ENCODE measurements around the gene PTPRG.

The PTPRG gene

GRCh38 chr3:61828880-61829721 is 267.7 kb downstream of the PTPRG start:
- Mint-ChIP-seq H3K4me1 (ENCODE audit: low read depth) (no peaks in the 10 kb centered on the region), H3K27me3 (no peaks in the 10 kb centered on the region), H3K9me3 (no peaks in the 10 kb centered on the region), H3K27ac (no peak overlapping the region), H3K36me3 (ENCODE audit: low read depth) (no peaks in the 10 kb centered on the region), H3K4me3 (no peak overlapping the region)
- intact Hi-C loops (cut with micrococcal nuclease): no loop called here

GRCh38 chr3:61829722-61830350 is 268.5 kb downstream of the PTPRG start:
- no peaks in the 10 kb centered on the region for H3K27me3 Mint-ChIP-seq
- no peak overlapping the region for H3K4me3 Mint-ChIP-seq
- no peaks in the 10 kb centered on the region for H3K9me3 Mint-ChIP-seq
- no peaks in the 10 kb centered on the region for H3K4me1 Mint-ChIP-seq (ENCODE audit: low read depth)
- H3K27ac Mint-ChIP-seq: no peak overlapping the region
- no peaks in the 10 kb centered on the region for H3K36me3 Mint-ChIP-seq (ENCODE audit: low read depth)
- intact Hi-C loops (cut with micrococcal nuclease): no loop called here

DNA sequence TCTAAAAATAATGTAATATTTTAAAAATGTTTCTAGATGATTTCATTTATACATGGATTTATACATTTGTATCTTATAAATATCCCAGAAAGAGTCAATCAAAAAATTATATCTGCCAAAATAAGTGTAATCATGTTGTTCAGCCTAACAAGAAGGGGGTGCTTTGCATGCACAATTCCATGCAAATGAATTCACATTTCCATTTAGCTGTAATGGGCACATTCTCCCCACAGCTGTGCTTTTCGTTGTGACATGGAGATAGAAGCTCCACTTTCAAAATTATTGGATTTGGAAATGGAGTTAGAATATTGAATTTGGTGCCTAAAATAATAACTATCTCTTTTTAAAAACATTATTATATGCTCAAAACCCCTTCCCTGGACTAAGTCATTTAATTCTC is 270.6 kb downstream of the PTPRG start:
- Mint-ChIP-seq H3K9me3 (no peaks in the 10 kb centered on the region), H3K27ac (no peak overlapping the region), H3K4me1 (ENCODE audit: low read depth) (no peaks in the 10 kb centered on the region), H3K27me3 (no peaks in the 10 kb centered on the region), H3K36me3 (ENCODE audit: low read depth) (no peaks in the 10 kb centered on the region), H3K4me3 (no peak overlapping the region)
- intact Hi-C loops (cut with micrococcal nuclease): no loop called here

GRCh38 chr3:61832375-61833229 is 271.2 kb downstream of the PTPRG start:
- Mint-ChIP-seq H3K9me3 (no peaks in the 10 kb centered on the region), H3K27ac (no peak overlapping the region), H3K4me3 (no peak overlapping the region), H3K36me3 (ENCODE audit: low read depth) (no peaks in the 10 kb centered on the region), H3K4me1 (ENCODE audit: low read depth) (no peaks in the 10 kb centered on the region), H3K27me3 (no peaks in the 10 kb centered on the region)
- intact Hi-C loops (cut with micrococcal nuclease): no loop called here

DNA sequence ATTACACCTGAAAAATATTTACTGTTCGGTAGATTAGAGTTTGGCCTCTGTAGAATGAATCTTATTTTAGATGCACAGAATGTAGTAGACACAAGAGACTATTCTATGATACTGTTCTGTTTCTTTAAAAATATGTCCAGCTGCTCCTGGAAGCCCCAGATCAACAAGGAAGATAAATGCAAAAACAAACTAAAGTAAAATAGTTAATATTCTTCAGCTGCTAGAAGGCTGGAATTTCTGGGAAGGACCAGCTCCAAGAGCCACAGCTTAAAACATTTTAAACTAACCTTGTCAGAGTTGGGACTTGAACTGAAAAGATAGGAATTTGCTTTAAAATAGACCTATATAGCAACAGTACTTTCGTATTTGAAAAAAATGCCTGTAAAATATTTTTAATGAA is 277.9 kb downstream of the PTPRG start:
- Mint-ChIP-seq H3K27me3 (no peaks in the 10 kb centered on the region), H3K27ac (no peak overlapping the region), H3K36me3 (ENCODE audit: low read depth) (no peaks in the 10 kb centered on the region), H3K4me3 (no peak overlapping the region), H3K4me1 (ENCODE audit: low read depth) (no peaks in the 10 kb centered on the region), H3K9me3 (no peaks in the 10 kb centered on the region)
- intact Hi-C loops (cut with micrococcal nuclease): no loop called here

DNA sequence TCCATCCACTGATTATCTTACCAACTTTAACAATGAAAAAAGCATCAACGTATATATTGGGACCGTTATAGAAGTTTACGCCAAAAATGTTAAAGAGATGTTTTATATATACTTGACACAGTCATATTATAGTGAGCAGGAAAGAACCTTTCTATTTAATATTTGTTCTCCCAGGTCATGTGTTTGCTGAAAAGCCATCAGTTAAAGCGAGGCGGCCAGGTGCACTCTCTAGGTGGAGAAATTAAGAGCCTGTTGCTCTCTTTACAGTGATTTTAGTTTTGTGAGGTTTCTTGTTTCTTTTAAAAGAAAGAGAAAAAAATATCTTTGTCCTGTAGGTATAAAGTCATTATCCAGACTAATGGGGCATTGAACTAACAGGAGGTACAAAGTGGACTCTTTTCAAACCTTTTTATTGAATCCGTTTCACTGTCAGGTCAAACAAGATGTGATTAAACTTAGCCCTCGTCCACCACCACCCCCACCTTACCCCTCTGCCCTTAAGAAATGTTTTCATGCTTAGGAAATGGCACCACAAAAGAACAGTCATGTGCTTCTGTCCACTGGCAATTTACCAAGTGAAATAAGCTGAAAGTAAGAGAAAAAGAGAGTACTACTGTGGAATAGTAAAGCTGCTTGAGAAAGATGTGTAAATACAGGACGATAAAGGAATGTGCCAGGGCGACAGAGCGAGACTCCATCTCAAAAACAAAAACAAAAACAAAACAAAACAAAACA is 279.9 kb downstream of the PTPRG start:
- H3K27ac Mint-ChIP-seq: no peak overlapping the region
- intact Hi-C loops (cut with micrococcal nuclease): no loop called here
- H3K4me1 Mint-ChIP-seq (ENCODE audit: low read depth): no peaks in the 10 kb centered on the region
- no peaks in the 10 kb centered on the region for H3K36me3 Mint-ChIP-seq (ENCODE audit: low read depth)
- no peak overlapping the region for H3K4me3 Mint-ChIP-seq
- H3K9me3 Mint-ChIP-seq: no peaks in the 10 kb centered on the region
- no peaks in the 10 kb centered on the region for H3K27me3 Mint-ChIP-seq

GRCh38 chr3:61841988-61842387 is 280.6 kb downstream of the PTPRG start:
- no peaks in the 10 kb centered on the region for H3K27me3 Mint-ChIP-seq
- H3K27ac Mint-ChIP-seq: no peak overlapping the region
- intact Hi-C loops (cut with micrococcal nuclease): no loop called here
- H3K4me1 Mint-ChIP-seq (ENCODE audit: low read depth): no peaks in the 10 kb centered on the region
- no peaks in the 10 kb centered on the region for H3K9me3 Mint-ChIP-seq
- H3K4me3 Mint-ChIP-seq: no peak overlapping the region
- no peaks in the 10 kb centered on the region for H3K36me3 Mint-ChIP-seq (ENCODE audit: low read depth)

GRCh38 chr3:61844346-61844745 is 283.0 kb downstream of the PTPRG start:
- H3K4me1 Mint-ChIP-seq (ENCODE audit: low read depth): no peaks in the 10 kb centered on the region
- no peak overlapping the region for H3K27ac Mint-ChIP-seq
- intact Hi-C loops (cut with micrococcal nuclease): no loop called here
- H3K36me3 Mint-ChIP-seq (ENCODE audit: low read depth): no peaks in the 10 kb centered on the region
- H3K27me3 Mint-ChIP-seq: no peaks in the 10 kb centered on the region
- H3K4me3 Mint-ChIP-seq: no peak overlapping the region
- no peaks in the 10 kb centered on the region for H3K9me3 Mint-ChIP-seq

DNA sequence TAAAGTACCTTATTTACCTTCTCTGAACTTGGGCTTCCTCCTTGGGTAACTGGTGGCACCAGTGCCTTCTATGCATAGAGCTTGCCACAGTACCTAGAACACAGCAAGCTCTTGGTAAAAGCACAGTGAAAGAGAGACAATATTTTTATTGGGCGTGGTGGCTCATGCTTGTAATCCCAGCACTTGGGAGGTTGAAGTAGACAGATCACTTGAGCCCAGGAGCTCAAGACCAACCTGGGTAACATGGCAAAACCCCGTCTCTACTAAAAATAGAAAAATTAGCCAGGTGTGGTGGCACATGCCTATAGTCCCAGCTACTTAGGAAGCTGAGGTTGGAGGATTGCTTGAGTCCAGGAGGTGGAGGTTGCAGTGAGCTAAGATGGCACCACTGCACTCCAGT is 285.1 kb downstream of the PTPRG start:
- H3K36me3 Mint-ChIP-seq (ENCODE audit: low read depth): no peaks in the 10 kb centered on the region
- intact Hi-C loops (cut with micrococcal nuclease): no loop called here
- no peak overlapping the region for H3K27ac Mint-ChIP-seq
- H3K9me3 Mint-ChIP-seq: no peaks in the 10 kb centered on the region
- no peaks in the 10 kb centered on the region for H3K27me3 Mint-ChIP-seq
- no peaks in the 10 kb centered on the region for H3K4me1 Mint-ChIP-seq (ENCODE audit: low read depth)
- H3K4me3 Mint-ChIP-seq: no peak overlapping the region

- H3K36me3 Mint-ChIP-seq (ENCODE audit: low read depth): no peaks in the 10 kb centered on the region
- H3K4me1 Mint-ChIP-seq (ENCODE audit: low read depth): no peaks in the 10 kb centered on the region
- H3K27me3 Mint-ChIP-seq: no peaks in the 10 kb centered on the region
- H3K9me3 Mint-ChIP-seq: no peaks in the 10 kb centered on the region
- no peak overlapping the region for H3K27ac Mint-ChIP-seq
- H3K4me3 Mint-ChIP-seq: no peak overlapping the region
- intact Hi-C loops (cut with micrococcal nuclease): no loop called here
Observed at GRCh38 chr3:61847784-61848462, 286.6 kb downstream of the PTPRG start.

GRCh38 chr3:61848885-61849284 is 287.5 kb downstream of the PTPRG start:
- Mint-ChIP-seq H3K4me1 (ENCODE audit: low read depth) (no peaks in the 10 kb centered on the region), H3K4me3 (no peak overlapping the region), H3K27ac (no peak overlapping the region), H3K36me3 (ENCODE audit: low read depth) (no peaks in the 10 kb centered on the region), H3K9me3 (no peaks in the 10 kb centered on the region), H3K27me3 (no peaks in the 10 kb centered on the region)
- intact Hi-C loops (cut with micrococcal nuclease): no loop called here

GRCh38 chr3:61853912-61854311 is 292.5 kb downstream of the PTPRG start:
- intact Hi-C loops (cut with micrococcal nuclease): no loop called here

GRCh38 chr3:61855211-61855610 is 293.8 kb downstream of the PTPRG start:
- Mint-ChIP-seq H3K27ac (no peak overlapping the region), H3K27me3 (no peaks in the 10 kb centered on the region), H3K36me3 (ENCODE audit: low read depth) (no peaks in the 10 kb centered on the region), H3K4me3 (no peak overlapping the region), H3K9me3 (no peaks in the 10 kb centered on the region), H3K4me1 (ENCODE audit: low read depth) (no peaks in the 10 kb centered on the region)
- intact Hi-C loops (cut with micrococcal nuclease): no loop called here

More at GRCh38 chr3:61853912-61854311, 292.5 kb downstream of the PTPRG start:
- H3K27ac Mint-ChIP-seq: no peak overlapping the region
- no peaks in the 10 kb centered on the region for H3K27me3 Mint-ChIP-seq
- H3K4me3 Mint-ChIP-seq: no peak overlapping the region
- no peaks in the 10 kb centered on the region for H3K4me1 Mint-ChIP-seq (ENCODE audit: low read depth)
- H3K36me3 Mint-ChIP-seq (ENCODE audit: low read depth): no peaks in the 10 kb centered on the region
- no peaks in the 10 kb centered on the region for H3K9me3 Mint-ChIP-seq

Measured in dendritic cell treated with granulocyte-macrophage colony-stimulating factor and Interleukin-4, amounts not matched to agents 40 ng/mL and 50 ng/mL, for 4 days (primary cell).